BE2C (cell line): Measurements from ENCODE around the gene ISYNA1.

ENCODE experiments used
- DNase-seq: peaks from one replicate; pipeline ENCODE4 v3.0.0-alpha.2; 2020
- H3K27me3 ChIP-seq: fragments of 250-450 bp; sonication (Bioruptor Pico); 2 replicates; pipeline ENCODE4 v1.5.1; 2020; ENCODE audit warnings: mild to moderate bottlenecking
- H3K36me3 ChIP-seq: fragments of 250-450 bp; sonication (Bioruptor Pico); 2 replicates; pipeline ENCODE4 v1.5.1; 2020; ENCODE audit warnings: mild to moderate bottlenecking
- H3K4me1 ChIP-seq: fragments of 250-450 bp; sonication (Bioruptor Pico); 2 replicates; pipeline ENCODE4 v1.5.1; 2020
- H3K4me3 ChIP-seq: 2 replicates; pipeline ENCODE4 v1.5.1; 2011; ENCODE audit warnings: low read depth, low read length
- H3K9me3 ChIP-seq: fragments of 250-450 bp; sonication (Bioruptor Pico); 2 replicates; pipeline ENCODE4 v1.5.1; 2020
- CTCF ChIP-seq: IDR thresholded peaks from 2 replicates; pipeline ENCODE4 v1.5.1; 2012; ENCODE audit warnings: mild to moderate bottlenecking, low read depth, low read length

ISYNA1 gene

GRCh38 chr19:18469069-18469846 is 31.3 kb upstream of the ISYNA1 start:
- DNase-seq = peak; percentile 73
- no peaks in the 10 kb centered on the region for H3K9me3 ChIP-seq
- H3K4me1 ChIP-seq = peaks cover 5% of the 10 kb centered on the region; the same call in 1 of the 2 replicates
- peak; percentile 83 for TF ChIP-seq CTCF
- H3K36me3 ChIP-seq = peaks cover 8% of the 10 kb centered on the region
- H3K27me3 ChIP-seq = no peaks in the 10 kb centered on the region
- H3K4me3 ChIP-seq = no peak overlapping the region

GRCh38 chr19:18468517-18468916 is 30.6 kb upstream of the ISYNA1 start:
- H3K27me3 ChIP-seq = no peaks in the 10 kb centered on the region
- peaks cover 8% of the 10 kb centered on the region for H3K36me3 ChIP-seq
- no peak for DNase-seq

GRCh38 chr19:18467978-18468377 is 30.0 kb upstream of the ISYNA1 start:
- Histone ChIP-seq H3K4me3 (no peak overlapping the region), H3K27me3 (no peaks in the 10 kb centered on the region), H3K9me3 (no peaks in the 10 kb centered on the region), H3K4me1 (peaks cover 5% of the 10 kb centered on the region; the same call in 1 of the 2 replicates), H3K36me3 (peaks cover 8% of the 10 kb centered on the region)
- TF ChIP-seq CTCF = no peak
- DNase-seq = no peak

More at GRCh38 chr19:18468517-18468916, 30.6 kb upstream of the ISYNA1 start:
- Histone ChIP-seq H3K4me3 (no peak overlapping the region), H3K4me1 (peaks cover 5% of the 10 kb centered on the region; the same call in 1 of the 2 replicates), H3K9me3 (no peaks in the 10 kb centered on the region)
- TF ChIP-seq CTCF = no peak

GRCh38 chr19:18466354-18466753 is 28.4 kb upstream of the ISYNA1 start:
- Histone ChIP-seq H3K4me1 (peaks cover 5% of the 10 kb centered on the region; the same call in 1 of the 2 replicates), H3K4me3 (no peak overlapping the region), H3K27me3 (no peaks in the 10 kb centered on the region), H3K36me3 (peaks cover 12% of the 10 kb centered on the region), H3K9me3 (no peaks in the 10 kb centered on the region)
- no peak for DNase-seq
- TF ChIP-seq CTCF = no peak

- no peak for TF ChIP-seq CTCF
- no peaks in the 10 kb centered on the region for H3K9me3 ChIP-seq
- H3K4me1 ChIP-seq = peaks cover 5% of the 10 kb centered on the region; the same call in 1 of the 2 replicates
- no peak overlapping the region for H3K4me3 ChIP-seq
- no peaks in the 10 kb centered on the region for H3K27me3 ChIP-seq
- peaks cover 16% of the 10 kb centered on the region for H3K36me3 ChIP-seq
- no peak for DNase-seq
Measured at GRCh38 chr19:18465964-18466339, 28.0 kb upstream of the ISYNA1 start.

- TF ChIP-seq CTCF = no peak
- Histone ChIP-seq H3K27me3 (no peaks in the 10 kb centered on the region), H3K9me3 (no peaks in the 10 kb centered on the region), H3K4me3 (no peak overlapping the region), H3K36me3 (peaks cover 22% of the 10 kb centered on the region), H3K4me1 (peaks cover 5% of the 10 kb centered on the region; the same call in 1 of the 2 replicates)
- no peak for DNase-seq
Measured at GRCh38 chr19:18465214-18465963, 27.5 kb upstream of the ISYNA1 start.
